ENCODE results near the gene TMUB1. TPM values are rescaled to one million over a fixed set of nuclear protein-coding genes. Genes with fewer than 3 reads are reported as not detected.

TMUB1 gene
- total and polyA plus RNA-seq, 9 of the 15 experiments (the other 6 are each of a cell fraction or from before 2014, with no cell fraction given): 0.14 to 241 (median 74.1) TPM

DNA sequence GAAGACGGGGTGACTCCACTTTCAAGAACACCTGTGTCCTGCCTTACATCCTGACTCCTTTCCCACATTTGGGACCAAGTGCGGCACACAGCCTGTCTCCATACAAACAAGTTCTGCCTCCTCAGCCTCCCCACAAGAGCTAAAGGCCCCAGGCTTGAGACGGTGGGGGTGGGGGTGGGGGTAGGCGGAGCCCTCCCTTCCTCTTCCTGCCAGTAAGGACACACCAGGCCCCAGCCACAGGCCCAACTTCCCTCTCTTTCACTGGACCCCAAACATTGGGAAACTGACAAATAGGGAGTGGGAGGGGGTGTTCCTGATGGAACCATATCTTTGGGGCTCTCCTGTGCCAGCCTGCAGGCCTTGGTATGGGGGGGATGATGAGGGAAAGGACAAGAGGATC lies 30.2 kb downstream of the TMUB1 start (continued):
- TF ChIP-seq, protein P1, sequence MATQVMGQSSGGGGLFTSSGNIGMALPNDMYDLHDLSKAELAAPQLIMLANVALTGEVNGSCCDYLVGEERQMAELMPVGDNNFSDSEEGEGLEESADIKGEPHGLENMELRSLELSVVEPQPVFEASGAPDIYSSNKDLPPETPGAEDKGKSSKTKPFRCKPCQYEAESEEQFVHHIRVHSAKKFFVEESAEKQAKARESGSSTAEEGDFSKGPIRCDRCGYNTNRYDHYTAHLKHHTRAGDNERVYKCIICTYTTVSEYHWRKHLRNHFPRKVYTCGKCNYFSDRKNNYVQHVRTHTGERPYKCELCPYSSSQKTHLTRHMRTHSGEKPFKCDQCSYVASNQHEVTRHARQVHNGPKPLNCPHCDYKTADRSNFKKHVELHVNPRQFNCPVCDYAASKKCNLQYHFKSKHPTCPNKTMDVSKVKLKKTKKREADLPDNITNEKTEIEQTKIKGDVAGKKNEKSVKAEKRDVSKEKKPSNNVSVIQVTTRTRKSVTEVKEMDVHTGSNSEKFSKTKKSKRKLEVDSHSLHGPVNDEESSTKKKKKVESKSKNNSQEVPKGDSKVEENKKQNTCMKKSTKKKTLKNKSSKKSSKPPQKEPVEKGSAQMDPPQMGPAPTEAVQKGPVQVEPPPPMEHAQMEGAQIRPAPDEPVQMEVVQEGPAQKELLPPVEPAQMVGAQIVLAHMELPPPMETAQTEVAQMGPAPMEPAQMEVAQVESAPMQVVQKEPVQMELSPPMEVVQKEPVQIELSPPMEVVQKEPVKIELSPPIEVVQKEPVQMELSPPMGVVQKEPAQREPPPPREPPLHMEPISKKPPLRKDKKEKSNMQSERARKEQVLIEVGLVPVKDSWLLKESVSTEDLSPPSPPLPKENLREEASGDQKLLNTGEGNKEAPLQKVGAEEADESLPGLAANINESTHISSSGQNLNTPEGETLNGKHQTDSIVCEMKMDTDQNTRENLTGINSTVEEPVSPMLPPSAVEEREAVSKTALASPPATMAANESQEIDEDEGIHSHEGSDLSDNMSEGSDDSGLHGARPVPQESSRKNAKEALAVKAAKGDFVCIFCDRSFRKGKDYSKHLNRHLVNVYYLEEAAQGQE (IDR thresholded peaks at IDR 0.05; ENCODE audit: borderline replicate concordance): no peak
- TF ChIP-seq, protein P1 (CRISPR knock-in tag; IDR thresholded peaks at IDR 0.05; ENCODE audit: low read depth): no peak
- no peak for TF ChIP-seq ZNF707 (CRISPR knock-in tag; conservative IDR thresholded peaks at IDR 0.05)

All from K562 (cell line).